ENCODE results near the gene INTS7. TPM values are rescaled to one million over a fixed set of nuclear protein-coding genes. Genes with fewer than 3 reads are reported as not detected.
"Not testable (repeated sequence)": the region's sequence is repeated elsewhere in the genome, so short reads cannot be mapped to it uniquely, and the experiment has no call there.

Gene INTS7
- total and polyA plus RNA-seq, 7 donors: 4.4 to 13.2 (median 6.5) TPM

DNA sequence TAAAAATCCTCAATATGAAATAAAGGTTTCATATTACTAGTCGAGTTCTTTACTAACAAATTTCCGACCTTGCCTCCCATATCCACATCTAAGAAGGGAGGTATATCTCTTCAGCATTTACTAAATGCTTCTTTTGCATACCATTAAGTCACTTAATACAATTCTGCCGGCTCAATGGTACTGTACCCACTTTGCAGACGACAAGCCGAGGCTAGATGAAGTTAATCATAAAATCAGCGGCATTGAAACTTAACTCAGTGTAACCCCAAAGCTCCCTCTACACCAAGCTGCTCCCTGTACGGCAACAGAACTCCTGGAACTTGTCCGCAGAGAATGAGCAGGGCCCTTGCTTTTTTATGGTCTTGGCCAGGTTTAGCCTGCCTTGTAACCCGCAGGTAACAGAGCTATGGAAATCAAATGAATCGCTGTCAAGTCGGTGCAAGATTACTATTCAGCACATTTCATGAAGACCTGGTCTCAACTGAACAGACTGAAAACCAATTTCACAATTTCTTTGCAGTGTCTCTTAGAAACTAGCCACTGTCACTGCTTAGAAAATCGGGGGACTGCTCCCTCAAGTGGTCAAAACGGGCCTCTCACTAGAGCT, 738 bp downstream of the INTS7 start:
- Histone ChIP-seq H3K27me3 (no peaks in the 10 kb centered on the region), H3K4me1 (peaks cover 0 to 22% (median 16%) of the 10 kb centered on the region in 4 donors), H3K27ac (peak overlapping the region; percentile 84 to 90 (median 86)), H3K36me3 (no peaks in the 10 kb centered on the region), H3K9me3 (no peaks in the 10 kb centered on the region), H3K4me3 (peak overlapping the region; percentile 47 to 62 (median 58))
- no peak for DNase-seq
- TF ChIP-seq, protein P1, sequence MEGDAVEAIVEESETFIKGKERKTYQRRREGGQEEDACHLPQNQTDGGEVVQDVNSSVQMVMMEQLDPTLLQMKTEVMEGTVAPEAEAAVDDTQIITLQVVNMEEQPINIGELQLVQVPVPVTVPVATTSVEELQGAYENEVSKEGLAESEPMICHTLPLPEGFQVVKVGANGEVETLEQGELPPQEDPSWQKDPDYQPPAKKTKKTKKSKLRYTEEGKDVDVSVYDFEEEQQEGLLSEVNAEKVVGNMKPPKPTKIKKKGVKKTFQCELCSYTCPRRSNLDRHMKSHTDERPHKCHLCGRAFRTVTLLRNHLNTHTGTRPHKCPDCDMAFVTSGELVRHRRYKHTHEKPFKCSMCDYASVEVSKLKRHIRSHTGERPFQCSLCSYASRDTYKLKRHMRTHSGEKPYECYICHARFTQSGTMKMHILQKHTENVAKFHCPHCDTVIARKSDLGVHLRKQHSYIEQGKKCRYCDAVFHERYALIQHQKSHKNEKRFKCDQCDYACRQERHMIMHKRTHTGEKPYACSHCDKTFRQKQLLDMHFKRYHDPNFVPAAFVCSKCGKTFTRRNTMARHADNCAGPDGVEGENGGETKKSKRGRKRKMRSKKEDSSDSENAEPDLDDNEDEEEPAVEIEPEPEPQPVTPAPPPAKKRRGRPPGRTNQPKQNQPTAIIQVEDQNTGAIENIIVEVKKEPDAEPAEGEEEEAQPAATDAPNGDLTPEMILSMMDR (IDR thresholded peaks at IDR 0.05): no peak
- no peak for TF ChIP-seq POLR2AphosphoS5 (IDR thresholded peaks at IDR 0.05)
- TF ChIP-seq POLR2A (IDR thresholded peaks at IDR 0.05): no peak
- no peak for TF ChIP-seq EP300 (IDR thresholded peaks at IDR 0.05)
- intact Hi-C loops (cut with DNase I): loop anchor here (1.0 to 10.0 kb wide), 6 partner anchors 202 to 573 kb away; partner anchors contain the start of genes ATF3, LPGAT1, NENF and PPP2R5A
- WGBS, 2 donors: 1 to 5% methylated on average over 13 of the region's 13 CpGs

DNA sequence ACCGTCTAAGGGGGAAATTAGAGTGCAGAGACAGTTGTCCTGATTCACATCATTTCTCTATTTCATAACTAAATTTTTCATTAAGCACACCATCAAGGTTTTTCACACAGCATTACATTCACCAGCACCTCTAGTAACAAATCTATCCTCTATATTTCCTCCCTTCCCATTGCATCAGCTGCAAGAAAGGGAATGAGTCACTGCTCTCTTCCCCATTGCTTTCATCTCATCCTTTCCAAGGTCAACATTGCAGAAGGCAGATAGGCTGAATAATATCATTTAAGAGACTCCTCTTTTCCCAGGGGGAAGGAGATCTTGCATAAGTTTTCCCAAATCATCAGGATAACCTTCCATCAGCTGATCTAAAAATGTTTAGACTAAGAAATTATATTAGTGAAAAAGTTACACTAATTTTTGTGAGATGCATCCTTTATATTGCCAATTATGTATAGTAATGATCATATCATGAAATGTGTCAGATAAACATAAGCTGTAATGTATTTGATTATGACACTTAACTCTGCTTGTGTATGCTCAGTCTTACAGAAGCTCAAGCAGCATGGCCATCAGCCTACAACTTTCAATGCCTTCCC, 4.3 kb downstream of the INTS7 start:
- H3K27me3 ChIP-seq: no peaks in the 10 kb centered on the region
- H3K9me3 ChIP-seq: no peaks in the 10 kb centered on the region
- H3K36me3 ChIP-seq: no peaks in the 10 kb centered on the region
- DNase-seq: no peak
- intact Hi-C loops (cut with DNase I): loop anchor here (10.0 kb wide), 2 partner anchors 346 to 456 kb away; partner anchors contain the start of gene SLC30A1
- no peak overlapping the region for H3K27ac ChIP-seq
- H3K4me3 ChIP-seq: no peak overlapping the region
- 83 to 84% methylated on average over 1 of the region's 1 CpG for WGBS, 2 donors
- TF ChIP-seq POLR2AphosphoS5 (IDR thresholded peaks at IDR 0.05): peak in 1 of 4 donors; percentile 13
- TF ChIP-seq POLR2A (IDR thresholded peaks at IDR 0.05): no peak
- peaks cover 0 to 18% (median 12%) of the 10 kb centered on the region in 4 donors for H3K4me1 ChIP-seq

DNA sequence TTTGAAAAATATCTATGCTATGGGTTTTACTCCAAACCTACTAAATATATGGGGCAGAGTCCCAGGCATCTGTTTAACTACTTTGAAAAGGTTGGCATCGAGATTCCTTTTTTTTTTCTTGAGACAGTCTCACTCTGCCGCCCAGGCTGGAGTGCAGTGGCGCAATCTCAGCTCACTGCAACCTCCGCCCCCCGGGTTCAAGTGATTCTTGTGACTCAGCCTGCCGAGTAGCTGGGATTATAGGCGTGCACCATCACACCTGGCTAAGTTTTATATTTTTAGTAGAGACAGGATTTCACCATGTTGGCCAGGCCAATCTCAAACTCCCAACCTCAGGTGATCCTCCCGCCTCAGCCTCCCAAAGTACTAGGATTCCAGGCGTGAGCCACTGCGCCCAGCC, 7.6 kb downstream of the INTS7 start:
- DNase-seq; H3K27me3 ChIP-seq; H3K27ac ChIP-seq; H3K9me3 ChIP-seq; H3K4me3 ChIP-seq; H3K36me3 ChIP-seq; H3K4me1 ChIP-seq; intact Hi-C loops (cut with DNase I): not testable (repeated sequence)
- WGBS, 2 donors: 75 to 90% methylated on average over 10 of the region's 10 CpGs

DNA sequence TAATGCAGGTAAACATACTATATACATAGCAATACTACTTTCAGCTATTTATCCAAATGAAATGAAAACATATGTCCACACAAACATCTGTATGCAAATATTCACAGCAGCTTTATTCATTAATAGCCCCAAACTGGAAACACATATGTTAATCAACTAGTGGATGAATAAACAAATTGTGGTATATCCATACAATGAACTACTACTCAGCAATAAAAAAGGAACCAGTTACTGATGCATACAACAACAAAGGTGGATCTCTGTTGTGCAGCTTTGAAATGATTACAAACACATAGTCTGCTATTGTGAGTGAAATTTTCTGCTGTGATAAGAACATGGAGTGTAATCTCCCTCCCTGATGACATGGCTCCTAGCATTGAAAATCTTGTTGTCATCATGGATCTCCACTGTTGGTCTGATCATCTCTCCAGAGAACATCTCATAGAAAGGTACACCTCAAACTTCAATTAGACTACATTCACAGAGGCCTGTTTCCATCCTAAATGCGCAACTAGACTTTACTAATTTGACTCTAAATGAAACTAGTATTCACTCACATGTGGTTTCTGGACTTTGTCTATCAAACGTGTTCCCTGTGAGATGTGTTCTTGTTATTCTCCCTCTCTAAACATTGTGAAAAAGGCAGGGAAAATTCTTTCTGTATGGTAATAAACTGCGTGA, 10.7 kb downstream of the INTS7 start:
- no peaks in the 10 kb centered on the region for H3K36me3 ChIP-seq
- no peak for DNase-seq
- WGBS, 2 donors: 91 to 94% methylated on average over 3 of the region's 3 CpGs

DNA sequence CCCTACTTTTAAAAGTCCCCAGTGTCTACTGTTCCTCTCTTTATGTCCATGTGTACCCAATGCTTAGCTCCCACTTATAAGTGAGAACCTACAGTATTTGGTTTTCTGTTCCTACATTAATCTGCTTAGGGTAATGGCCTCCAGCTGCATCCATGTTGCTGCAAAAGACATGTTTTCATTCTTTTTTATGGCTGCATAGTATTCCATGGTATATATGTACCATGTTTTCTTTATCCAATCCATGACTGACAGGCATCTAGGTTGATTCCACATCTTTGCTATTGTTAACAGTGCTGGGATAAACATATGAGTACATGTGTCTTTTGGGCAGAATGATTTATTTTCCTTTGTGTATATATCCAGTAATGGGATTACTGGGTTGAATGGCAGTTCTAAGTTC, 12.4 kb downstream of the INTS7 start:
- H3K27me3 ChIP-seq; DNase-seq; H3K36me3 ChIP-seq; intact Hi-C loops (cut with DNase I); H3K4me1 ChIP-seq; H3K27ac ChIP-seq; H3K4me3 ChIP-seq; H3K9me3 ChIP-seq: not testable (repeated sequence)

More for the DNA sequence above, 10.7 kb downstream of the INTS7 start:
- no peak overlapping the region for H3K4me3 ChIP-seq
- H3K27me3 ChIP-seq: no peaks in the 10 kb centered on the region
- intact Hi-C loops (cut with DNase I): no loop called here
- no peak overlapping the region for H3K27ac ChIP-seq
- H3K4me1 ChIP-seq: no peaks in the 10 kb centered on the region
- TF ChIP-seq, protein P1 (IDR thresholded peaks at IDR 0.05): no peak
- TF ChIP-seq POLR2A (IDR thresholded peaks at IDR 0.05) (no peak), EP300 (IDR thresholded peaks at IDR 0.05) (no peak), POLR2AphosphoS5 (IDR thresholded peaks at IDR 0.05) (no peak)
- H3K9me3 ChIP-seq: no peaks in the 10 kb centered on the region

DNA sequence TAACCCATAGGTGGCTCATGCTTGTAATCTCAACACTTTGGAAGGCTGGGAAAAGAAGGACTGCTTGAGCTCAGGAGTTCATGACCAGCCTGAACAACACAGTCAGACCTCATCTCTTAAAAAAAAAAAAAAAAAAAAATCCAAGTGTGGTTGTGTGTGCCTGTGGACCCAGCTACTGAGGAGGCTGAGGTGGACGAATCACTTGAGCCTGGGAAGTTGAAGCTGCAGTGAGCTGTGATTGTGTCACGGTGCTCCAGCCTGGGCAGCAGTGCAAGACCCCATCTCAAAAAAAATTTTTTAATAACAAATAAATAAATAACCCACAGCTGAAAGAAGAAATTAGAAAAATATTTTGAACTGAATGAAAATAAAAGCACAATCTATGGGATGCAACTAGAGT, 13.8 kb downstream of the INTS7 start:
- H3K36me3 ChIP-seq: peaks cover 0 to 4% (median 0%) of the 10 kb centered on the region in 4 donors
- TF ChIP-seq EP300 (IDR thresholded peaks at IDR 0.05) (no peak), POLR2A (IDR thresholded peaks at IDR 0.05) (no peak), POLR2AphosphoS5 (IDR thresholded peaks at IDR 0.05) (no peak)
- H3K27ac ChIP-seq: no peak overlapping the region
- H3K9me3 ChIP-seq: no peaks in the 10 kb centered on the region
- DNase-seq: no peak
- no peaks in the 10 kb centered on the region for H3K4me1 ChIP-seq
- WGBS, 2 donors: 95 to 98% methylated on average over 2 of the region's 2 CpGs
- H3K27me3 ChIP-seq: no peaks in the 10 kb centered on the region
- intact Hi-C loops (cut with DNase I): no loop called here
- no peak overlapping the region for H3K4me3 ChIP-seq

All from sigmoid colon (tissue), 7 donors.